GM12864 (cell line): ENCODE results near the gene CDH13.

Experiments
- DNase-seq: peaks from one replicate; pipeline ENCODE4 v3.0.0-alpha.2; 2011; ENCODE audit warnings: low read depth
- H3K4me3 ChIP-seq: 2 replicates; pipeline ENCODE4 v1.5.1; 2011; ENCODE audit warnings: mild to moderate bottlenecking, low read depth, low read length, control low read depth
- TF ChIP-seq, protein P1 (sequence below): IDR thresholded peaks from 2 replicates; pipeline ENCODE4 v1.5.1; 2011; ENCODE audit warnings: low read depth, mild to moderate bottlenecking, moderate library complexity, low read length, control low read depth, inconsistent platforms; ENCODE audit errors: missing control alignments

CDH13 gene

DNA sequence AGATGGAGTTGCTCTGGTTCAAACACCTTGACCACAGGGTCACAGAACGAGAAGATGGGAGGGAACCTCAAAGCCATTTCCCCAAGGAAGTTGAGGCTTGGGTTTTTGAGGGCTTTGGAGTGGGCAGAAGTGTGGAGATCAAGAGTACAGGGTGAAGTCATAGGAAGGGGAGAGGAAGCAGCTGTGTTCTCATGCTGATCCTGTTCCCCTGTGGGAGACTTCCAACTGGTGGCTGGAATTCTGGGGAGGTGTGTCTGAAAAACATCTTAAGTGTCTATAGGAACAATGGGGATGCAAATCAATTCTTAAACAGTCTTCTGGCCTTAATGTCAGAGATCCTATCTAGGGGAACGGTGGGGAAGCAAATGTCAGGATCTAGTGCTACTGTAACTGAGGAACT is 1142.2 kb downstream of the CDH13 start:
- no peak overlapping the region for H3K4me3 ChIP-seq
- no peak for DNase-seq
- TF ChIP-seq, protein P1, sequence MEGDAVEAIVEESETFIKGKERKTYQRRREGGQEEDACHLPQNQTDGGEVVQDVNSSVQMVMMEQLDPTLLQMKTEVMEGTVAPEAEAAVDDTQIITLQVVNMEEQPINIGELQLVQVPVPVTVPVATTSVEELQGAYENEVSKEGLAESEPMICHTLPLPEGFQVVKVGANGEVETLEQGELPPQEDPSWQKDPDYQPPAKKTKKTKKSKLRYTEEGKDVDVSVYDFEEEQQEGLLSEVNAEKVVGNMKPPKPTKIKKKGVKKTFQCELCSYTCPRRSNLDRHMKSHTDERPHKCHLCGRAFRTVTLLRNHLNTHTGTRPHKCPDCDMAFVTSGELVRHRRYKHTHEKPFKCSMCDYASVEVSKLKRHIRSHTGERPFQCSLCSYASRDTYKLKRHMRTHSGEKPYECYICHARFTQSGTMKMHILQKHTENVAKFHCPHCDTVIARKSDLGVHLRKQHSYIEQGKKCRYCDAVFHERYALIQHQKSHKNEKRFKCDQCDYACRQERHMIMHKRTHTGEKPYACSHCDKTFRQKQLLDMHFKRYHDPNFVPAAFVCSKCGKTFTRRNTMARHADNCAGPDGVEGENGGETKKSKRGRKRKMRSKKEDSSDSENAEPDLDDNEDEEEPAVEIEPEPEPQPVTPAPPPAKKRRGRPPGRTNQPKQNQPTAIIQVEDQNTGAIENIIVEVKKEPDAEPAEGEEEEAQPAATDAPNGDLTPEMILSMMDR: no peak

GRCh38 chr16:83769397-83770008 is 1142.7 kb downstream of the CDH13 start:
- DNase-seq: no peak
- no peak overlapping the region for H3K4me3 ChIP-seq
- TF ChIP-seq, protein P1: no peak

GRCh38 chr16:83771306-83771942 is 1144.7 kb downstream of the CDH13 start:
- TF ChIP-seq, protein P1: no peak

GRCh38 chr16:83772806-83773205 is 1146.0 kb downstream of the CDH13 start:
- TF ChIP-seq, protein P1: no peak
- DNase-seq: no peak

More at GRCh38 chr16:83771306-83771942, 1144.7 kb downstream of the CDH13 start:
- DNase-seq: no peak
- H3K4me3 ChIP-seq: no peak overlapping the region

GRCh38 chr16:83774066-83774465 is 1147.3 kb downstream of the CDH13 start:
- TF ChIP-seq, protein P1: no peak
- H3K4me3 ChIP-seq: no peak overlapping the region

More at GRCh38 chr16:83772806-83773205, 1146.0 kb downstream of the CDH13 start:
- no peak overlapping the region for H3K4me3 ChIP-seq

GRCh38 chr16:83776944-83777343 is 1150.2 kb downstream of the CDH13 start:
- TF ChIP-seq, protein P1: no peak
- no peak overlapping the region for H3K4me3 ChIP-seq
- DNase-seq: no peak

More at GRCh38 chr16:83774066-83774465, 1147.3 kb downstream of the CDH13 start:
- DNase-seq: no peak
